ENCODE results near the gene BCAR3. TPM values are rescaled to one million over a fixed set of nuclear protein-coding genes. Genes with fewer than 3 reads are reported as not detected.

The BCAR3 gene
- total RNA-seq, 1 experiment from 2014 or later, result 49.5 TPM

GRCh38 chr1:93613898-93614297 is 67.7 kb downstream of the BCAR3 start:
- H3K9me3 ChIP-seq (replicated peaks), result no peaks in the 10 kb centered on the region
- H3K4me1 ChIP-seq (replicated peaks), result peaks cover 71% of the 10 kb centered on the region
- H3K4me3 ChIP-seq, result no peak overlapping the region
- no peak for DNase-seq (ENCODE audit: low read depth in 1 of 2, low spot score in 2 of 2)
- H3K36me3 ChIP-seq, result peaks cover 35% of the 10 kb centered on the region
- H3K27ac ChIP-seq, result peak overlapping the region; percentile 93
- no peaks in the 10 kb centered on the region for H3K27me3 ChIP-seq (replicated peaks)

GRCh38 chr1:93612510-93612909 is 69.1 kb downstream of the BCAR3 start:
- no peaks in the 10 kb centered on the region for H3K27me3 ChIP-seq (replicated peaks)
- DNase-seq (ENCODE audit: low read depth in 1 of 2, low spot score in 2 of 2), result no peak
- no peak overlapping the region for H3K4me3 ChIP-seq
- no peak overlapping the region for H3K27ac ChIP-seq
- peaks cover 72% of the 10 kb centered on the region for H3K4me1 ChIP-seq (replicated peaks)
- peaks cover 32% of the 10 kb centered on the region for H3K36me3 ChIP-seq
- no peaks in the 10 kb centered on the region for H3K9me3 ChIP-seq (replicated peaks)

GRCh38 chr1:93611668-93612067 is 70.0 kb downstream of the BCAR3 start:
- Histone ChIP-seq H3K4me1 (replicated peaks) (peaks cover 69% of the 10 kb centered on the region), H3K9me3 (replicated peaks) (no peaks in the 10 kb centered on the region), H3K27ac (no peak overlapping the region), H3K36me3 (peaks cover 32% of the 10 kb centered on the region), H3K4me3 (no peak overlapping the region), H3K27me3 (replicated peaks) (no peaks in the 10 kb centered on the region)
- DNase-seq (ENCODE audit: low read depth in 1 of 2, low spot score in 2 of 2), result no peak

- Histone ChIP-seq H3K4me3 (no peak overlapping the region), H3K27ac (no peak overlapping the region), H3K9me3 (replicated peaks) (no peaks in the 10 kb centered on the region), H3K36me3 (peaks cover 33% of the 10 kb centered on the region), H3K27me3 (replicated peaks) (no peaks in the 10 kb centered on the region), H3K4me1 (replicated peaks) (peaks cover 67% of the 10 kb centered on the region)
- no peak for DNase-seq (ENCODE audit: low read depth in 1 of 2, low spot score in 2 of 2)
Measured at GRCh38 chr1:93609536-93609935, 72.1 kb downstream of the BCAR3 start.

- Histone ChIP-seq H3K4me3 (no peak overlapping the region), H3K27me3 (replicated peaks) (no peaks in the 10 kb centered on the region; the same call in 1 of the 2 replicates), H3K27ac (no peak overlapping the region), H3K4me1 (replicated peaks) (peaks cover 56% of the 10 kb centered on the region), H3K36me3 (peaks cover 38% of the 10 kb centered on the region), H3K9me3 (replicated peaks) (no peaks in the 10 kb centered on the region)
- DNase-seq (ENCODE audit: low read depth in 1 of 2, low spot score in 2 of 2), result no peak
Measured at GRCh38 chr1:93608187-93609109, 73.2 kb downstream of the BCAR3 start.

GRCh38 chr1:93607814-93608186 is 73.8 kb downstream of the BCAR3 start:
- H3K4me1 ChIP-seq (replicated peaks), result peaks cover 50% of the 10 kb centered on the region
- DNase-seq (ENCODE audit: low read depth in 1 of 2, low spot score in 2 of 2), result no peak

GRCh38 chr1:93605812-93606512 is 75.7 kb downstream of the BCAR3 start:
- H3K4me1 ChIP-seq (replicated peaks), result peaks cover 49% of the 10 kb centered on the region
- no peaks in the 10 kb centered on the region for H3K9me3 ChIP-seq (replicated peaks)
- peak overlapping the region; percentile 43 for H3K27ac ChIP-seq
- H3K4me3 ChIP-seq, result no peak overlapping the region
- DNase-seq (ENCODE audit: low read depth in 1 of 2, low spot score in 2 of 2), result peak; percentile 65 to 82
- H3K27me3 ChIP-seq (replicated peaks), result no peaks in the 10 kb centered on the region; the same call in none of the 2 replicates
- H3K36me3 ChIP-seq, result peaks cover 16% of the 10 kb centered on the region

More at GRCh38 chr1:93607814-93608186, 73.8 kb downstream of the BCAR3 start:
- Histone ChIP-seq H3K27ac (no peak overlapping the region), H3K4me3 (no peak overlapping the region), H3K27me3 (replicated peaks) (no peaks in the 10 kb centered on the region; the same call in 1 of the 2 replicates), H3K9me3 (replicated peaks) (no peaks in the 10 kb centered on the region), H3K36me3 (peaks cover 32% of the 10 kb centered on the region)

- Histone ChIP-seq H3K9me3 (replicated peaks) (no peaks in the 10 kb centered on the region), H3K4me1 (replicated peaks) (peaks cover 49% of the 10 kb centered on the region), H3K27ac (no peak overlapping the region), H3K4me3 (no peak overlapping the region), H3K36me3 (peaks cover 16% of the 10 kb centered on the region), H3K27me3 (replicated peaks) (no peaks in the 10 kb centered on the region; the same call in none of the 2 replicates)
- DNase-seq (ENCODE audit: low read depth in 1 of 2, low spot score in 2 of 2), result no peak
Measured at GRCh38 chr1:93605026-93605568, 76.5 kb downstream of the BCAR3 start.

GRCh38 chr1:93604411-93604810 is 77.2 kb downstream of the BCAR3 start:
- Histone ChIP-seq H3K4me1 (replicated peaks) (peaks cover 43% of the 10 kb centered on the region), H3K4me3 (no peak overlapping the region), H3K36me3 (peaks cover 13% of the 10 kb centered on the region), H3K27me3 (replicated peaks) (no peaks in the 10 kb centered on the region; the same call in none of the 2 replicates), H3K27ac (no peak overlapping the region), H3K9me3 (replicated peaks) (no peaks in the 10 kb centered on the region)
- DNase-seq (ENCODE audit: low read depth in 1 of 2, low spot score in 2 of 2), result no peak

- H3K9me3 ChIP-seq (replicated peaks), result no peaks in the 10 kb centered on the region
- no peak overlapping the region for H3K27ac ChIP-seq
- peaks cover 15% of the 10 kb centered on the region for H3K36me3 ChIP-seq
- no peak overlapping the region for H3K4me3 ChIP-seq
- DNase-seq (ENCODE audit: low read depth in 1 of 2, low spot score in 2 of 2), result no peak
- peaks cover 35% of the 10 kb centered on the region for H3K4me1 ChIP-seq (replicated peaks)
- no peaks in the 10 kb centered on the region; the same call in none of the 2 replicates for H3K27me3 ChIP-seq (replicated peaks)
Measured at GRCh38 chr1:93603601-93604000, 78.0 kb downstream of the BCAR3 start.

GRCh38 chr1:93603106-93603505 is 78.5 kb downstream of the BCAR3 start:
- Histone ChIP-seq H3K9me3 (replicated peaks) (no peaks in the 10 kb centered on the region), H3K27me3 (replicated peaks) (no peaks in the 10 kb centered on the region; the same call in none of the 2 replicates), H3K27ac (no peak overlapping the region), H3K4me3 (no peak overlapping the region), H3K4me1 (replicated peaks) (peaks cover 30% of the 10 kb centered on the region), H3K36me3 (peaks cover 15% of the 10 kb centered on the region)
- no peak for DNase-seq (ENCODE audit: low read depth in 1 of 2, low spot score in 2 of 2)

- Histone ChIP-seq H3K9me3 (replicated peaks) (no peaks in the 10 kb centered on the region), H3K4me1 (replicated peaks) (peaks cover 23% of the 10 kb centered on the region), H3K36me3 (peaks cover 20% of the 10 kb centered on the region), H3K27ac (no peak overlapping the region), H3K27me3 (replicated peaks) (no peaks in the 10 kb centered on the region; the same call in none of the 2 replicates), H3K4me3 (no peak overlapping the region)
- DNase-seq (ENCODE audit: low read depth in 1 of 2, low spot score in 2 of 2), result no peak
Measured at GRCh38 chr1:93602101-93602500, 79.5 kb downstream of the BCAR3 start.

GRCh38 chr1:93601686-93602085 is 80.0 kb downstream of the BCAR3 start:
- H3K4me1 ChIP-seq (replicated peaks), result peaks cover 19% of the 10 kb centered on the region
- H3K27ac ChIP-seq, result no peak overlapping the region
- DNase-seq (ENCODE audit: low read depth in 1 of 2, low spot score in 2 of 2), result no peak
- H3K9me3 ChIP-seq (replicated peaks), result no peaks in the 10 kb centered on the region
- H3K27me3 ChIP-seq (replicated peaks), result no peaks in the 10 kb centered on the region; the same call in none of the 2 replicates
- H3K36me3 ChIP-seq, result peaks cover 20% of the 10 kb centered on the region
- H3K4me3 ChIP-seq, result no peak overlapping the region
